Activated CD8-positive, alpha-beta memory T cell treated with anti-CD3 and anti-CD28 coated beads, Interleukin-2, amount 50 U/mL, for 1 hour (primary cell): ENCODE measurements around the gene TPCN2.
"Not testable (repeated sequence)": the region's sequence is repeated elsewhere in the genome, so short reads cannot be mapped to it uniquely, and the experiment has no call there.

Experiments
- DNase-seq: peaks from one replicate; pipeline ENCODE4 v3.0.0-alpha.2; 2020; ENCODE audit errors: extremely low read depth

Gene TPCN2

GRCh38 chr11:69048694-69049489, at the start of gene TPCN2:
TPCN2 (plus strand) TSS chr11:69048932; CDS start chr11:69048998, 66 bp downstream.
- DNase-seq: peak; percentile 77

GRCh38 chr11:68999093-68999747, 49.5 kb upstream of the TPCN2 start:
- DNase-seq: no peak

GRCh38 chr11:68999748-69000355, 48.9 kb upstream of the TPCN2 start:
- DNase-seq: not testable (repeated sequence)

- DNase-seq: no peak
These were observed 48.3 kb upstream of the TPCN2 start for GRCh38 chr11:69000391-69000790.

GRCh38 chr11:69000831-69001242, 47.9 kb upstream of the TPCN2 start:
- DNase-seq: no peak

GRCh38 chr11:69001243-69002081, 47.3 kb upstream of the TPCN2 start:
- no peak for DNase-seq

GRCh38 chr11:69002110-69002569, 46.6 kb upstream of the TPCN2 start:
- DNase-seq: no peak

- DNase-seq: no peak
These were observed 46.0 kb upstream of the TPCN2 start for GRCh38 chr11:69002570-69003231.

- DNase-seq: no peak
These were observed 45.3 kb upstream of the TPCN2 start for GRCh38 chr11:69003301-69003865.

- DNase-seq: no peak
These were observed 44.8 kb upstream of the TPCN2 start for GRCh38 chr11:69003866-69004367.

- no peak for DNase-seq
These were observed 44.1 kb upstream of the TPCN2 start for GRCh38 chr11:69004411-69005182.

GRCh38 chr11:69005183-69005630, 43.5 kb upstream of the TPCN2 start:
- DNase-seq: no peak

GRCh38 chr11:69005631-69006368, 42.9 kb upstream of the TPCN2 start:
- no peak for DNase-seq

GRCh38 chr11:69006816-69007215, 41.9 kb upstream of the TPCN2 start:
- no peak for DNase-seq

- no peak for DNase-seq
These were observed 40.8 kb upstream of the TPCN2 start for GRCh38 chr11:69007975-69008381.

- DNase-seq: no peak
These were observed 39.8 kb upstream of the TPCN2 start for GRCh38 chr11:69008737-69009440.

GRCh38 chr11:69009441-69010211, 39.1 kb upstream of the TPCN2 start:
- DNase-seq: no peak
